Epidermal melanocyte (primary cell): ENCODE measurements around the gene OCIAD2.
"Not testable (repeated sequence)": the region's sequence is repeated elsewhere in the genome, so short reads cannot be mapped to it uniquely, and the experiment has no call there.

Experiments
- DNase-seq: peaks from one replicate; pipeline ENCODE4 v3.0.0; 2011; ENCODE audit warnings: low spot score; ENCODE audit not compliant: insufficient read length

OCIAD2 gene

GRCh38 chr4:48907706-48908477, 1.3 kb upstream of the OCIAD2 start:
- no peak for DNase-seq

- DNase-seq: no peak
Measured at GRCh38 chr4:48905363-48906015, 1.1 kb downstream of the OCIAD2 start.

GRCh38 chr4:48904541-48905142, 1.9 kb downstream of the OCIAD2 start:
- no peak for DNase-seq

- DNase-seq: no peak
Measured at GRCh38 chr4:48904101-48904500, 2.5 kb downstream of the OCIAD2 start.

GRCh38 chr4:48902266-48902665, 4.3 kb downstream of the OCIAD2 start:
- no peak for DNase-seq

GRCh38 chr4:48901196-48901595, 5.4 kb downstream of the OCIAD2 start:
- DNase-seq: no peak

GRCh38 chr4:48899950-48900349, 6.6 kb downstream of the OCIAD2 start:
- no peak for DNase-seq

- DNase-seq: no peak
Measured at GRCh38 chr4:48899432-48899749, 7.2 kb downstream of the OCIAD2 start.

GRCh38 chr4:48898733-48899431, 7.7 kb downstream of the OCIAD2 start:
- DNase-seq: no peak

GRCh38 chr4:48896845-48897244, 9.7 kb downstream of the OCIAD2 start:
- DNase-seq: no peak

GRCh38 chr4:48891028-48891619, 15.4 kb downstream of the OCIAD2 start:
- DNase-seq: no peak

- not testable (repeated sequence) for DNase-seq
Measured at GRCh38 chr4:48889750-48890149, 16.8 kb downstream of the OCIAD2 start.

GRCh38 chr4:48881646-48882045, 24.9 kb downstream of the OCIAD2 start:
- not testable (repeated sequence) for DNase-seq

GRCh38 chr4:48879561-48880442, 26.8 kb downstream of the OCIAD2 start:
- DNase-seq: no peak

- no peak for DNase-seq
Measured at GRCh38 chr4:48877827-48878535, 28.6 kb downstream of the OCIAD2 start.

GRCh38 chr4:48864696-48865095, 41.9 kb downstream of the OCIAD2 start:
- not testable (repeated sequence) for DNase-seq

GRCh38 chr4:48863728-48864127, 42.8 kb downstream of the OCIAD2 start:
- no peak for DNase-seq

- DNase-seq: no peak
Measured at GRCh38 chr4:48862661-48863060, 43.9 kb downstream of the OCIAD2 start.

GRCh38 chr4:48862038-48862437, 44.5 kb downstream of the OCIAD2 start:
- no peak for DNase-seq

GRCh38 chr4:48858130-48858529, 48.4 kb downstream of the OCIAD2 start:
- no peak for DNase-seq
